Memory B cell (primary cell): ENCODE measurements around the gene FLOT2.
"Not testable (repeated sequence)": the region's sequence is repeated elsewhere in the genome, so short reads cannot be mapped to it uniquely, and the experiment has no call there.

Experiments
- ATAC-seq: fragments of 150-1000 bp; cut with Tn5 transposase; 2 replicates; pipeline ENCODE4 v1.10.0; 2021; ENCODE audit warnings: low read depth, mild to moderate bottlenecking, moderate library complexity
- DNase-seq, 2 donors: peaks; one replicate each; pipeline ENCODE4 v3.0.0; 2022; ENCODE audit warnings: low spot score in 2 of 2
- H3K27ac Mint-ChIP-seq: one replicate; pipeline ENCODE4 v1.8.0; 2022; ENCODE audit warnings: mild to moderate bottlenecking, moderate library complexity, mixed read lengths
- H3K27me3 Mint-ChIP-seq: one replicate; pipeline ENCODE4 v1.8.0; 2022; ENCODE audit warnings: mixed read lengths
- H3K36me3 Mint-ChIP-seq: one replicate; pipeline ENCODE4 v1.8.0; 2022; ENCODE audit warnings: mild to moderate bottlenecking, mixed read lengths
- H3K4me1 Mint-ChIP-seq: one replicate; pipeline ENCODE4 v1.8.0; 2022; ENCODE audit warnings: mixed read lengths
- H3K4me3 Mint-ChIP-seq: one replicate; pipeline ENCODE4 v1.8.0; 2022; ENCODE audit warnings: mild to moderate bottlenecking, moderate library complexity, mixed read lengths
- H3K9me3 Mint-ChIP-seq: one replicate; pipeline ENCODE4 v1.8.0; 2022; ENCODE audit warnings: mixed read lengths

FLOT2 gene

DNA sequence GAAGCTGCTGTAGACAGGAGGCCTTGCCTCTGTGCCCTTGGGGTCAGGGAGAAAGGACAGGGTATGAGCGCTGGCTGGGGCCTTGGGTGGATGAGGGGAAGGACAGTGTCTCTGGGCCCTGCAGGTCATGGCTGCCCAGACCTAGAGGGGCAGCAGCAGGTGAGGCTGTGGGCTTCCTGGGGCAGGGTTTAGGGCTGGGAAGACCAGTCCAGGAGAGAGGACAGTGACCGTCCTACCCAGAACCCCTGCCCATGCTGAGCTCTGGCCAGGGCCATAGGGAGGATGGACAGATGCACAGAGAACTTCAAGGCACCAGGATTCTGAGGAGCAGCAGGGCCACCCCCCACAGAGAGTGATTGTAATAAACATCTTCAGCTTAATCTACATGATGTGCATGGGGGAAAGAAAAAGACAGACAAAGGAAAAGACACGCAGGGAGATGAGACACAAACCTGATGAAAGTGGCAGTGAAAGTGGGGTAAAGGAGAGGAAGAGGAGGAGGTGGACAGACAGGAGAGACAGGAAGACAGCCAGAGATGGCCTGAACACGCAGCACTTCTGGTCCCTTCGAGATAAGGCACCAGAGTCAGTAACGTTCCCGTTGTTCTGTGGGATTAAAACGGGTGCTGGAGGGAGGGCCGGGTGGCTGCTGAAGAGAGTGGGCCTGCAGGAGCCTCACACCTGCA, 17.5 kb downstream of the FLOT2 start:
- Mint-ChIP-seq H3K27ac (no peak overlapping the region), H3K27me3 (no peaks in the 10 kb centered on the region), H3K4me1 (peaks cover 17% of the 10 kb centered on the region), H3K4me3 (no peak overlapping the region), H3K36me3 (peaks cover 39% of the 10 kb centered on the region), H3K9me3 (no peaks in the 10 kb centered on the region)
- ATAC-seq: no peak
- DNase-seq: no peak

DNA sequence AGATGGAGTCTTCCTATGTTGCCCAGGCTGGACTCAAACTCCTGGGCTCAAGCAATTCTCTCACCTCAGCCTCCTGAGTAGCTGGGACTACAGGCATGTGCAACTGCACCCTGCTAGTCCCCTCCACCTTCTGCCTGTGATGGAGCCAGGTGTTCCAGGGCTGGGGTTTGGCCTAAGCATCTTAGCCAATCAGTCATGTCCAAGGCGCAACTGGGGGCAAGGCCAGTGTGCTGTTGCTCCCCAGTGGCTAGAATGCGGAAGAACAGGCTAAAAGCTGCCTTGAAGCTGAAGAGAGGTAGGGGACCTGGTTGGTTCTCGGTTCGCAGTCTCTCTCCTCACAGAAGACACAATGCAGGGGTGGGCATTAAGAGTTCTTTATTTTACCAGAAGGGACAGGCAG, 18.6 kb downstream of the FLOT2 start:
- Mint-ChIP-seq H3K4me3 (no peak overlapping the region), H3K36me3 (peaks cover 31% of the 10 kb centered on the region), H3K27ac (no peak overlapping the region), H3K27me3 (no peaks in the 10 kb centered on the region), H3K4me1 (peaks cover 12% of the 10 kb centered on the region), H3K9me3 (no peaks in the 10 kb centered on the region)
- DNase-seq (no peak), ATAC-seq (peak; percentile 44)

DNA sequence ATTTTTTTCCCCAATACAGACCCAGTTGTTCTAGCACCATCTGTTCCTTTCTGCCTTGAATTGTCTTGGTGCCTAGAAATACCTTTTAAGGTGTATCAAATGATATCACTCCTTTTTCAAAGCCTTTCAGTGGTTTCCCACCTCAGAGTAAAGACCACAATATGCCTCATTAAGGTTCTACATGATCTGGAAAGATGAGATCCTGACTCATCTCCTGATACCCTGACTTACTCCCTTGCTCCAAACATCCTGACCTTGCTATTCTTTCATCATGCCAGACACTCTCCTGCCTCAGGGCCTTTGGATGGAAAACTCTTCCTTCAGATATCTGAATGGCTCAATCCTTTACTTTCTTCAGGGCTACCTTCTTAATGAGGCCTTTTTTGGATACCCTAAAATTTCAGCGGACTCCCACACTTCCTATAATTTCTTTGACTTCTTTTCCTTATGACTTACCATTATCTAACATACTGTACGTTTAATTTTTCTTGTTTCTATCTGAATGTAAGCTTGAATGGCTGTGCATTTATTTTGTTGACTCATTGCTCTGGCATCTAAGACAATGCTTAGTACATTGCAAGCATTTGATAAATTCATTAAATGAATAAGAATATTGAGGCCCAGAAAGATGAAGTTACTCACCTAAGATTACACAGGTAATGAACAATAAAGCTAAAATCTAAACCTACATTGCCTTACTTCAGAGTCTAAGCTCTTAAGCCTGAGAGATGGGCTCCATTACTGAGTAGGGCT, 19.2 kb downstream of the FLOT2 start:
- H3K36me3 Mint-ChIP-seq: peaks cover 28% of the 10 kb centered on the region
- no peaks in the 10 kb centered on the region for H3K9me3 Mint-ChIP-seq
- ATAC-seq (no peak), DNase-seq (no peak)
- no peak overlapping the region for H3K27ac Mint-ChIP-seq
- no peaks in the 10 kb centered on the region for H3K27me3 Mint-ChIP-seq
- H3K4me1 Mint-ChIP-seq: peaks cover 12% of the 10 kb centered on the region
- H3K4me3 Mint-ChIP-seq: no peak overlapping the region

DNA sequence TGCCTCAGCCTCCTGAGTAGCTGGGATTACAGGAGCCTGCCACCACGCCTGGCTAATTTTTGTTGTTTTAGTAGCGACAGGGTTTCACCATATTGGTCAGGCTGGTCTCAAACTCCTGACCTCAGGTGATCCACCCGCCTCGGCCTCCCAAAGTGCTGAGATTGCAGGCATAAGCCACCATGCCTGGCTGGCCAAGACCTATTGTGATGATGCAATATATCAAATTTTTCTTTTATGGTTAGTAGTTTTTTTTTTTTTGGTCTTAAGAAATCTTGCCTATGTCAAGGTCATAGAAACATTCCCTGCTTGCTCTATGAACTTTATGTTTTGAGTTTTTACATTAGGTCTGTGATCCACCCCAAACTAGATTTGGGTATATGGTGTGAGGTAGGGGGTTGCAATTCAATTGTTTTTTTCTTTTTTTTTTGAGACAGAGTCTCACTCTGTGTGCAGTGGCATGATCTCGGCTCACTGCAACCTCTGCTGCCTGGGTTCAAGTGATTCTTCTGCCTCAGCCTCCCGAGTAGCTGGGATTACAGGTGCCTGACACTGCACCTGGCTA, 20.3 kb downstream of the FLOT2 start:
- DNase-seq, H3K4me3 Mint-ChIP-seq, H3K27ac Mint-ChIP-seq, H3K27me3 Mint-ChIP-seq, ATAC-seq, H3K9me3 Mint-ChIP-seq: not testable (repeated sequence)
- Mint-ChIP-seq H3K4me1 (peaks cover 12% of the 10 kb centered on the region), H3K36me3 (peaks cover 24% of the 10 kb centered on the region)

DNA sequence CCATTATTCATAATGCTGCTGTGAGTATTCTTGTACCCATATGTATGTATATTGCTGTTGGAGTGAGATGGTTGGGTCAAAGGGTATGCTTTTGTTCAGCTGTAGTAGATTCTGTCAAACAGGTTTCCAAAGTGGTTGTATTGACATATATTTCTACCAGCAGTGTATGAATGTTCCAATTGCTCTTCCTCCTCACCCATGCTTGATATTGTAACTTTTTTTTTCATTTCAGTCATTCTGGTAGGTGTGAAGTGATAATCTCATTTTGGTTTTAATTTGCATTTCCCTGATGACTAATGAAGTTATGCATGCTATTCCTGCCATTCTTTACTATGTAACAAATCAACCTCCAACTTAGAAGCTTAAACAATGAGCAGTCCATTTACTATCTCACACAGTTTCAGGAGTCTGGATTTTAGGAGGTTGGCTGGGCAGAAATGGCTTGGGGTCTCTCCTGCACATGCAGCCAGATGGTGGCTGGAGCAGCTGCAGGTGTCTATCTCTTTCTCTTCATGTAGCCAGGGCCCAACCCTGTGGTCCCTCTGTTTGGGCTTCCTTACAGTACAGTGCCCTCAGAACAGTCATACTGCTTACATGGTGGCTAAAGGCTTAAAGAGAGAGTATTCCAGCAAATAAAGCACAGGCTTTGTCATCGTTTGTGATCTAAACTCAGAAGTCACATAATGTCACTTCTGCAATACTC, 21.5 kb downstream of the FLOT2 start:
- Mint-ChIP-seq H3K27me3 (no peaks in the 10 kb centered on the region), H3K27ac (peak overlapping the region; percentile 31), H3K4me3 (no peak overlapping the region), H3K9me3 (no peaks in the 10 kb centered on the region), H3K36me3 (peaks cover 18% of the 10 kb centered on the region), H3K4me1 (peaks cover 21% of the 10 kb centered on the region)
- DNase-seq: no peak
- ATAC-seq: no peak

DNA sequence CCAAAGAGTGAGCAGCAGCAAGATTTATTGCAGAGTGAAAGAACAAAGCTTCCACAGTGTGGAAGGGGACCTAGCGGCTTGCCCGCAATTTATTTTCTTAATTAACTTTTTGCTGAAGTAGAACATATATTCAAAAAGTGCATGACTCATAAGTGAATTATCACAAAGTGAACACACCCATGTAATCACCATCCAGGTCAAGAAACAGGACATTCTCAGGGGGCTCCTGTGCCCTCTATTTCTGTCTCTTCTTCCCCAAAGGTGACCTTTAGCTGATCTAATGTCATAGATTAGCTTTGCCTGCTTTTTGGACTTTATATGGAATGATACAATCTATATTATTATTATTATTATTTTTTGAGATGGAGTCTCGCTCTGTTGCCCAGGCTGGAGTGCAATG, 22.8 kb downstream of the FLOT2 start:
- no peak for DNase-seq
- peaks cover 12% of the 10 kb centered on the region for H3K36me3 Mint-ChIP-seq
- H3K27ac Mint-ChIP-seq: no peak overlapping the region
- ATAC-seq: no peak
- no peaks in the 10 kb centered on the region for H3K27me3 Mint-ChIP-seq
- H3K9me3 Mint-ChIP-seq: no peaks in the 10 kb centered on the region
- H3K4me1 Mint-ChIP-seq: peaks cover 20% of the 10 kb centered on the region
- no peak overlapping the region for H3K4me3 Mint-ChIP-seq

DNA sequence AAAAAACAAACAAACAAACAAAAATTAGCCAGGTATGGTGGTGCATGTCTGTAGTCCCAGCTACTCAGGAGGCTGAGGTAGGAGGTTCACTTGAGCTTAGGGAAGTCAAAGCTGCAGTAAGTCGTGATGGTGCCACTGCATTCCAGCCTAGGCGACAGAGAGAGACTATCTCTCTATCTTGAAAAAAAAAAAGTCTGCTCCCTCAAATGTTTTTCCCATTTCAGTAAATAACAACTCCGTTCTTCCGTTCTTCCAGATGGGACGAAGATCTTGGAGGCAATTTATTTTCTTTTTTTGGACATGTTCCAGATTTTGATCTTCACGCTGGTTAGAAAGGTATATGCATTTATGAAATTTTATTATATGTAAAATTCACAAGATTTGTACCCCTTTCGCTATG, 23.7 kb downstream of the FLOT2 start:
- peaks cover 20% of the 10 kb centered on the region for H3K4me1 Mint-ChIP-seq

DNA sequence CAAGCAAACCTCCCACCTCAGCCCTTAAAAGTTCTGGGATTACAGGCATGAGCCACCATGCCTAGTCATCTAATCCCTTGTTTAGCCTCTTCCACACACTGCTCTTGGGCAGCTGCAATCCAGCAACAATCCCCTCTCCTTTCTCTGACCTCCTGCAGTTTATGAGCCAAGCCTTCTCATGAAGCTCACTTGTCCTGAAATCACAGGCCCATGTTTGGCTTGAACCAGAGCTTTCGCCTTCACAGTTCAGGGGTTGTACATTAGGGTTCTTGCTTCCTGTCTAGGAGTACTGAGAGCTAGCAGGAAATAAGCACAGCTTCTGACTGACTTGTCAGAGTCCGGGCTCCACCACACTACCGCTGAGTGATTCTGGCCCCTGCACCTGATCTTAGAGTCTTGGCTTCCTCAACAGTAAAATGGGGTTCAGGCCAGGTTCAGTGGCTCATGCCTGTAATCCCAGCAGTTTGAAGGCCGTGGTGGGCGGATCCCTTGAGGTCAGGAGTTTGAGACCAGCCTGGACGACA, 26.4 kb downstream of the FLOT2 start:
- Mint-ChIP-seq H3K36me3 (no peaks in the 10 kb centered on the region), H3K27ac (peak overlapping the region; percentile 89), H3K27me3 (no peaks in the 10 kb centered on the region), H3K9me3 (no peaks in the 10 kb centered on the region), H3K4me3 (peak overlapping the region; percentile 35), H3K4me1 (peaks cover 16% of the 10 kb centered on the region)
- ATAC-seq: peak; percentile 100
- peak; percentile 33 to 39 for DNase-seq

More for the DNA sequence above, 23.7 kb downstream of the FLOT2 start:
- no peak for DNase-seq
- H3K36me3 Mint-ChIP-seq: peaks cover 6% of the 10 kb centered on the region
- no peak overlapping the region for H3K27ac Mint-ChIP-seq
- H3K4me3 Mint-ChIP-seq: no peak overlapping the region
- no peaks in the 10 kb centered on the region for H3K27me3 Mint-ChIP-seq
- no peaks in the 10 kb centered on the region for H3K9me3 Mint-ChIP-seq
- no peak for ATAC-seq

DNA sequence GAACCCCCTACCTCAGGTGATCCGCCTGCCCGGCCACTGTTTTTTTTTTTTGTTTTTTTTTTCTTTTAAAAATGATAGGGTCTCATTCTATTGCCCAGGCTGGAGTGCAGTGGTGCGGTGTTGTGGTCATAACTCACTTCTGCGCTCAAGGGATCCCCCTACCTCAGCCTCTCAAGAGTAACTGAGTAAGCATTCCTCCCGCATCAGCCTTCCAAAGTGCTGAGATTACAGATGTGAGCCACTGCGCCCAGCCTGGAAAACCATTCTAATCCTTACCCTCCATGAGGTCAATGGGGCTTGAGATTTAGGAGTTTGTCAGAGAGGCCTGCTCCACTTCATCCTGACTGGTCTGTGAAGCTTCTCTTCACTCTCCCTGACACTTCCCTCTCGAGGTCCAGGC, 30.3 kb downstream of the FLOT2 start:
- DNase-seq: no peak
- Mint-ChIP-seq H3K4me3 (no peak overlapping the region), H3K27ac (no peak overlapping the region), H3K9me3 (no peaks in the 10 kb centered on the region), H3K4me1 (peaks cover 22% of the 10 kb centered on the region), H3K27me3 (no peaks in the 10 kb centered on the region), H3K36me3 (no peaks in the 10 kb centered on the region)
- no peak for ATAC-seq

DNA sequence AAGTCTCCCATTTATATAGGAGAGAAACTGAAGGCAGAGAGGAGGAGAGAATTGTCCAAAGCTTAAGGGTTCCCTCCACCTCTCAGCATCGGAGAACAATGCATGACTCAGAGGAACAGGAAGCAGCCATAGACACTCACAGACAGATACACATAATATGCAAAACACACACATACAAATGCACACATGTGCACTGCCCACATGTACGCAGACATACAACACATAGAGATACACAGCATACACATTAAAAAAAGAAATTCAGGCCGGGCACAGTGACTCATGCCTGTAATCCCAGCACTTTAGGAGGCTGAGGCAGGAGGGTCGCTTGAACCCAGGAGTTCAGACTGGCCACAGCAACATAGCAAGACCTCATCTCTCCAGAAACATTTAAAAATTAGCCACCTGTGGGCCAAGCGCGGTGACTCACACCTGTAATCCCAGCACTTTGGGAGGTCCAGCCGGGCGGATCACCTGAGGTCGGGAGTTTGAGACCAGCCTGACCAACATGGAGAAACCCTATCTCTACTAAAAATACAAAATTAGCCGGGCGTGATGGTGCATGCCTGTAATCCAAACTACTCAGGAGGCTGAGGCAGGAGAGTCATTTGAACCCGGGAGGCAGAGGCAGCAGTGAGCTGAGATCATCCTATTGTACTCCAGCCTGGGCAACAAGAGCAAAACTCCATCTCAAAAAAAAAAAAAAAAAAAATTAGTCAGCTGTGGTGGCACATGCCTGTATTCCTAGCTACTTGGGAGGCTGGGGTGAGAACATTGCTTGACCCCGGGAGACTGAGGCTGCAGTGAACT, 31.4 kb downstream of the FLOT2 start:
- peak in 1 of 2 donors; percentile 30 for DNase-seq
- Mint-ChIP-seq H3K36me3 (no peaks in the 10 kb centered on the region), H3K4me1 (peaks cover 18% of the 10 kb centered on the region), H3K4me3 (peak overlapping the region; percentile 64), H3K27ac (peak overlapping the region; percentile 85), H3K27me3 (no peaks in the 10 kb centered on the region), H3K9me3 (no peaks in the 10 kb centered on the region)
- ATAC-seq: peak; percentile 100

DNA sequence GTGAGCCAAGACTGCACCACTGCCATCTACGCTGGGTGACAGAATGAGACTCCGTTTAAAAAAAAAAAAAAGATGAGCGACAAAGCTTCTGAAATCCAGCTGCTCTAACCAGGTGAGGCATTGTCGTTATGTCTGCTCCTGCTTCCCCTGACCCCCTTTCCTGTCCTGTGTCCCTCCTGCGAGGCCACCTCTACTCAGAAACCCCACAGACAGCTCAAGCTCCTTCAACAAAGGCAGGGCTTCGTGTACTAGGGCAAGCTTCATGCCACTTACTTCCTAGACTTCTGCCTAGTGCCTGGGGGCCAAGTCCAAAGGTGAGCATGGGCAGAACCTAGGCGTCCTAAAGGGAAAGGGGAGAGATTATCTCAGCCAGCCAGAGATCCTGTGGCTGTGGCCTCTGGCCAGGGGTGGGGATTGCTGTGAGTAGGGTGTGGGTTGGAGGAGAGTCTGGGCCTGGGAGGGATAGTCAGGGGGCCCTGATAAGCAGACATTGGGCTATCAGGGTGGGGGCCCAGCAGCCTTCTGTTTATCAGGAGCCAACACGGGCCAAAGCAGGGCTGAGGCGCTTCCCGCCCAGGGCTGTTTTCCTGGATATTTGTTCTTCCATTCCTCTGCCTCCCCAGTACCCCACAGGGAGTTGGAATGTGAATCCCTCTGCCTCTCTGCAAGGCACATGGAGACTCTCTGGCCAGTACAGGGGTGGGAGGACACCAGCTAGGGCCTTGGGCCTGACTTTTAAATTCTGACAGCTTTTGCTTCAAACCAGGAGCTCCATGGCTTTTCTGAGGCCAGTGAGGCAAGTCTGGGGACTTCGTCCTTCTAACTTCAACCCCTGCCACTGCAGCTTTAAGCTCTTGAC, 32.3 kb downstream of the FLOT2 start:
- ATAC-seq (peak; percentile 11), DNase-seq (no peak)
- Mint-ChIP-seq H3K36me3 (peaks cover 5% of the 10 kb centered on the region), H3K4me1 (peaks cover 15% of the 10 kb centered on the region), H3K27ac (peak overlapping the region; percentile 85), H3K9me3 (no peaks in the 10 kb centered on the region), H3K4me3 (peak overlapping the region; percentile 64), H3K27me3 (no peaks in the 10 kb centered on the region)

DNA sequence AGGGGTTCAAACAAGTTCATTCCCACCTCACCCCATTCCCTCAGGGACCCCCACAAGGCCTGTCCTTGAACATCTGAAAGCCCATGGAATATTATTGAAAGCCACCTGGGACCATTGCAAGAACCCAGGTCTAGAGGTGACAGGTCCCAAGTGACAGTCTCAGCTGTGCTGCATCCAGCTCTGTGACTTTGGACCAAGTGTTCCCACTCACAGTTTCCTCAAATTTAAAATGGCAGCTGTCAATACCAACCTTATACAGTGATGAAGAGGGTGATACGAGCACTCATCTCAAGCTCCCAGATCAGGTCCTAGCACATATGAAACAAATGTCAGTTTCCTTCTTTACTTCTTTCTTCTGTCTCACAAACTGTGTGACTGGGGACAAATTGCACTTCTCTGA, 33.6 kb downstream of the FLOT2 start:
- DNase-seq (no peak), ATAC-seq (no peak)
- Mint-ChIP-seq H3K4me3 (no peak overlapping the region), H3K4me1 (peaks cover 15% of the 10 kb centered on the region), H3K27ac (no peak overlapping the region), H3K36me3 (peaks cover 7% of the 10 kb centered on the region), H3K9me3 (no peaks in the 10 kb centered on the region), H3K27me3 (no peaks in the 10 kb centered on the region)

DNA sequence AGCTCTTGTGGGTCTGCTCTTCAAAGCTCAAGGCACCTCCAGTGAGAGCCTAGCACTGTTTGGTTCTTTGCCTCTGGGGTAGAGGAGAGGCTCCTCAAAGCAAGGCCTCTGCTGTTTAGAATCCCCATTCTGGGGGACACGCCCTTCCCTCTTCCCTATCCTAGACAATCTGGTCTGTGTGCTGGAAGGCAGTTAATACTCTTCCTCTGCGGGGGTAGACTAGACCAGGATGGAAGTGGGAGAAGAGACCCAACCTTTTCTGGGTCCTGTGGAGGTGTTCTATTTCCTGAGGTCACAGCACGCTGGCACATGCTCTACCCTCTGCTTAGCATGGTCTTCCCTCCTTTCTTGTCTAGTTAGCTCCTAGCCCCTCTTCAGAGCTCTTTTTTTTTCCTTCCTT, 35.0 kb downstream of the FLOT2 start:
- DNase-seq (no peak), ATAC-seq (no peak)
- Mint-ChIP-seq H3K9me3 (no peaks in the 10 kb centered on the region), H3K4me1 (peaks cover 15% of the 10 kb centered on the region), H3K27ac (no peak overlapping the region), H3K36me3 (peaks cover 17% of the 10 kb centered on the region), H3K4me3 (no peak overlapping the region), H3K27me3 (no peaks in the 10 kb centered on the region)
